Activated CD8-positive, alpha-beta memory T cell treated with anti-CD3 and anti-CD28 coated beads, Interleukin-2, amount 50 U/mL, for 24 hours (primary cell): ENCODE results near the gene SLC19A1.

Experiments used
- DNase-seq: peaks from one replicate; pipeline ENCODE4 v3.0.0-alpha.2; 2020; ENCODE audit errors: extremely low read depth

SLC19A1 gene

GRCh38 chr21:45468051-45468970 is 73.9 kb downstream of the SLC19A1 start:
- no peak for DNase-seq

- no peak for DNase-seq
These were observed 74.9 kb downstream of the SLC19A1 start for GRCh38 chr21:45467221-45467779.

- no peak for DNase-seq
These were observed 75.7 kb downstream of the SLC19A1 start for GRCh38 chr21:45466330-45467220.

- no peak for DNase-seq
These were observed 76.5 kb downstream of the SLC19A1 start for GRCh38 chr21:45465611-45466329.

- DNase-seq: no peak
These were observed 77.1 kb downstream of the SLC19A1 start for GRCh38 chr21:45465105-45465504.

GRCh38 chr21:45464309-45464708 is 77.9 kb downstream of the SLC19A1 start:
- no peak for DNase-seq

GRCh38 chr21:45463871-45464270 is 78.4 kb downstream of the SLC19A1 start:
- DNase-seq: no peak

- no peak for DNase-seq
These were observed 80.4 kb downstream of the SLC19A1 start for GRCh38 chr21:45461806-45462341.

- no peak for DNase-seq
These were observed 80.9 kb downstream of the SLC19A1 start for GRCh38 chr21:45461369-45461750.

GRCh38 chr21:45460611-45461368 is 81.5 kb downstream of the SLC19A1 start:
- DNase-seq: no peak

GRCh38 chr21:45460011-45460565 is 82.2 kb downstream of the SLC19A1 start:
- DNase-seq: no peak

GRCh38 chr21:45459171-45460010 is 82.8 kb downstream of the SLC19A1 start:
- DNase-seq: no peak

GRCh38 chr21:45458281-45459170 is 83.7 kb downstream of the SLC19A1 start:
- DNase-seq: no peak

- no peak for DNase-seq
These were observed 84.4 kb downstream of the SLC19A1 start for GRCh38 chr21:45457832-45458172.

GRCh38 chr21:45457161-45457831 is 84.9 kb downstream of the SLC19A1 start:
- no peak for DNase-seq

GRCh38 chr21:45456584-45457160 is 85.6 kb downstream of the SLC19A1 start:
- DNase-seq: no peak
